H1 (cell line): ENCODE measurements around the gene SYNPR.

Source experiments
- KDM1A ChIP-seq: fragments of 200-600, 300-600 bp; sonication (generic); IDR thresholded peaks from 2 replicates; pipeline ENCODE4 v1.7.1; 2016; ENCODE audit warnings: mild to moderate bottlenecking, low read length, borderline replicate concordance
- TAF1 ChIP-seq: IDR thresholded peaks from 2 replicates; pipeline ENCODE4 v1.6.1; 2011; ENCODE audit warnings: mild to moderate bottlenecking, low read depth, low read length
- TF ChIP-seq, protein P1 (sequence below), 3 experiments: IDR thresholded peaks; 1 replicate in 2 of 3; 2 replicates in 1 of 3; pipeline versions ENCODE4 v1.5.1 to v1.6.1; 2011; ENCODE audit warnings: low read length in 3 of 3, mild to moderate bottlenecking in 3 of 3, inconsistent platforms in 2 of 3, low read depth in 1 of 3, moderate library complexity in 1 of 3; ENCODE audit not compliant: insufficient read depth in 1 of 3; ENCODE audit errors: control extremely low read depth in 1 of 3
- TF ChIP-seq, protein P2 (sequence below): IDR thresholded peaks from 2 replicates; pipeline ENCODE4 v1.6.1; 2012; ENCODE audit warnings: inconsistent platforms
- TF ChIP-seq, protein P3 (sequence below): IDR thresholded peaks from 2 replicates; pipeline ENCODE4 v1.6.1; 2011; ENCODE audit warnings: low read depth, mild to moderate bottlenecking, low read length; ENCODE audit not compliant: insufficient read depth

DNA sequence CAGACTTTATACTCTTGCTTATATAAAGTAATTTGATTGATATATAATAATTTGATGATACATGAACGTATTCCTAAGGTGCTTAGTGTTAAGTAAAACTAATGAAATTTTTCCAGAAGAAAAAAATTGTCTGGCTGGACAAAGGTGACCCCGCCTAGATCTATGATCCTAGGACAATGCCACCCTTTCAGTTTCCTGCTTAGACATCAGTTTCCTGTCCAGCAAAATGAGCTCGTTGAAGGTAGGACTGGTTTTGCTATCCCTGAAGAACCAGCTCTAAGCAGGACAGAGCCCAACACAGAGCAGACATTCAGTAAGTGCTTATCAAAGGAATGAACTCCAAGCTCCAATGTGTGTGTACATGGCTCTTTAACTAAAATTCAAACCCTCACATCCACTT lies 293.6 kb downstream of the SYNPR start:
- TF ChIP-seq, protein P1, sequence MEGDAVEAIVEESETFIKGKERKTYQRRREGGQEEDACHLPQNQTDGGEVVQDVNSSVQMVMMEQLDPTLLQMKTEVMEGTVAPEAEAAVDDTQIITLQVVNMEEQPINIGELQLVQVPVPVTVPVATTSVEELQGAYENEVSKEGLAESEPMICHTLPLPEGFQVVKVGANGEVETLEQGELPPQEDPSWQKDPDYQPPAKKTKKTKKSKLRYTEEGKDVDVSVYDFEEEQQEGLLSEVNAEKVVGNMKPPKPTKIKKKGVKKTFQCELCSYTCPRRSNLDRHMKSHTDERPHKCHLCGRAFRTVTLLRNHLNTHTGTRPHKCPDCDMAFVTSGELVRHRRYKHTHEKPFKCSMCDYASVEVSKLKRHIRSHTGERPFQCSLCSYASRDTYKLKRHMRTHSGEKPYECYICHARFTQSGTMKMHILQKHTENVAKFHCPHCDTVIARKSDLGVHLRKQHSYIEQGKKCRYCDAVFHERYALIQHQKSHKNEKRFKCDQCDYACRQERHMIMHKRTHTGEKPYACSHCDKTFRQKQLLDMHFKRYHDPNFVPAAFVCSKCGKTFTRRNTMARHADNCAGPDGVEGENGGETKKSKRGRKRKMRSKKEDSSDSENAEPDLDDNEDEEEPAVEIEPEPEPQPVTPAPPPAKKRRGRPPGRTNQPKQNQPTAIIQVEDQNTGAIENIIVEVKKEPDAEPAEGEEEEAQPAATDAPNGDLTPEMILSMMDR (IDR thresholded peaks at IDR 0.05; ENCODE audit: control extremely low read depth in 1 of 3, insufficient read depth in 1 of 3, low read depth in 1 of 3, low read length in 3 of 3): no peak
- TF ChIP-seq TAF1 (no peak), KDM1A (no peak)
- TF ChIP-seq, protein P2, sequence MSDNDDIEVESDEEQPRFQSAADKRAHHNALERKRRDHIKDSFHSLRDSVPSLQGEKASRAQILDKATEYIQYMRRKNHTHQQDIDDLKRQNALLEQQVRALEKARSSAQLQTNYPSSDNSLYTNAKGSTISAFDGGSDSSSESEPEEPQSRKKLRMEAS: no peak
- TF ChIP-seq, protein P3, sequence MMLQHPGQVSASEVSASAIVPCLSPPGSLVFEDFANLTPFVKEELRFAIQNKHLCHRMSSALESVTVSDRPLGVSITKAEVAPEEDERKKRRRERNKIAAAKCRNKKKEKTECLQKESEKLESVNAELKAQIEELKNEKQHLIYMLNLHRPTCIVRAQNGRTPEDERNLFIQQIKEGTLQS: no peak
